HG02970 (cell line): ENCODE results near the gene DNER.
"Not testable (repeated sequence)": the region's sequence is repeated elsewhere in the genome, so short reads cannot be mapped to it uniquely, and the experiment has no call there.

Source experiments
- ATAC-seq: cut with Tn5 transposase; IDR thresholded peaks from one replicate; pipeline ENCODE4 v1.9.1; 2021; ENCODE audit warnings: mild to moderate bottlenecking, moderate library complexity, moderate number of reproducible peaks; ENCODE audit not compliant: unreplicated experiment, low FRiP score

The DNER gene

GRCh38 chr2:229350117-229350805, 364.1 kb downstream of the DNER start:
- no peak for ATAC-seq

GRCh38 chr2:229348128-229348527, 366.2 kb downstream of the DNER start:
- no peak for ATAC-seq

- ATAC-seq, result no peak
These were observed 367.4 kb downstream of the DNER start for GRCh38 chr2:229346816-229347540.

- no peak for ATAC-seq
These were observed 369.4 kb downstream of the DNER start for GRCh38 chr2:229344955-229345354.

DNA sequence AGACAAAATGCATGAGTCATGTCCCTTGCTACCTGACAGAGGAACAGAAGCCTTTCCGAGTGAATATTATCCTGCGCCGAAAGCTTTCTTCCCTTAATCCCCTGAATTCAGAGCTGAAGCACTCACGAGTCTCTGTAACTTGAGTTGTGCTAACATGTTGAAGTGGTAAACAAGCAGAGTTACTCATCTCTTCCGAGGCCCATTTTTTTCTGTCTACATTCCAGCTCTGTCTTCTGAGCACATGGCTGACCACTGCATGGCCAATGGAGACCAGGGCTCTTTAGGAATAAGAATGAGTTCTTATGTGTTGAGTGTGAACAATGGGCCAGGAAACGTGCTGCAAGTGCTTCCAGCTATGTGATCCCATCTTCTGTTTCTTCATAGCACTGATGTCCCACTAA, 370.2 kb downstream of the DNER start:
- ATAC-seq, result no peak

- ATAC-seq, result no peak
These were observed 370.7 kb downstream of the DNER start for GRCh38 chr2:229343661-229344060.

GRCh38 chr2:229342376-229342775, 372.0 kb downstream of the DNER start:
- no peak for ATAC-seq

DNA sequence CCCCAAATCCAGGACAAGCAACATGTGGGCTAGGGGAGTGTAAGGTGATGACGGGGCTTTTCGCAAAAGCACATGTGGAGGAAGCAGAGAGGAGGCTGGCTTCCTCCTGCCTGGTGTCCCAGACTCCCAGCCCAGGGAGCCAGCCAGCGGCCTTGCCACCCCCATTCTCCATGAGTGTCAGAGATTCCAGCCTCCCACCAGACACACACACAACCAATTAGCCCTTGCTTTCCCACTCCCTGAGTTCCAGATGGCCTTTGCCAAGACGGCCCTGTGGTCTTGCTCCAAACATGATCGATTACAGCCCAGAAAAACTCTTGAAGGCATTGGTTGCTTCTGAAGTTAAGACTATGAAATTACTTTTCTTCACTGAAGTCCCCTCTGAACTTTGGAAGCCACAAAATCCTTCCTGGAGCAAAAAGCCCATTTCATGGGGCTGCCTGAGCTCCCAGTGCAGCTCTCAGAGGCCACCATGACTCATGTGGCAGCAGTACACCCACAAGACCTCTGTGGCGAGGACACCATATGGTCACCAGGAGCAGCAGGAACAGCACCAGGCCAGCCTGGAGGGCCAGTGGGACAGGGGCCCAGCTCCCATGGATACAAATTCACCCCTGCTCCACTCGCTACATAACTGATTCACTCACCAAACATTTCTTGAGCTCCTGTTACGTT, 374.1 kb downstream of the DNER start:
- ATAC-seq, result no peak

DNA sequence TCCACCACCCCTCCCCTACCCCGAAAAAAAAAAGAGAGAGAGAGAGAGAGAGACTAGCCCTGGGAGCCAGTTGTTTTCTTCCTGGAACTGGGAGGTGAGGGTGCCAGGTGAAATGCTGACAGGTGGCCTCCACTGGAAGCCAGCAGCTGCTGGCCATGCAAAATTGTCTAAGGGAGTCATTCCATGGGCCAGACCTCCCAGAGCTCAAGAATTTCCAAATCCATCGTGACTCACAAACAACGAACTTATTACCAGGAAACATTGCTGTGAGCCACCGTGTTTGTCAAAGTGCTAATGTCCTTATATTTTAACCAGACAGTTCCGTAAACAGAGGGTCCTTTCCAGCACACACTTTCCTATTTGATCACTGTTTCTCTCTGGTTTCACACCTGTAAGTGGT, 374.7 kb downstream of the DNER start:
- no peak for ATAC-seq

GRCh38 chr2:229339171-229339570, 375.2 kb downstream of the DNER start:
- not testable (repeated sequence) for ATAC-seq

GRCh38 chr2:229335877-229336346, 378.4 kb downstream of the DNER start:
- ATAC-seq, result no peak

GRCh38 chr2:229335330-229335729, 379.0 kb downstream of the DNER start:
- no peak for ATAC-seq

DNA sequence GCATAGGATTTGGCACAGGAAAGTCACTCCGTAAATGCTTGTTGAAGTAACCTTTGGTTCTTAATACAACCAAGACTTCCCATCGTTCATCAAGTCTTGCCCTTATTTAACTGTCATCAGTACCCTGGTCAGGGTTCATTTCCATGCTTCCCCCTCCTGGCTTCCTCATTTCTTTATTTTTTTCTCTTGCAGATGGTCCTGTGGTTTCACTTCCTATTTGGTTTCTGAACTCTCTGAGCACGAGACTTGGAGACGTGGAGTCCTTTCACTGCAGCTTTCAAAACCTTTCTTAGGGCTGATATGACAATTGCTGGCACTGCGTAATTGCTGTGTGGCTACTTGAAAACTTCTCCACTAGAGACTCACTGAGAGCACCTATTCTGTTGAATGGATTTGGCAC, 383.4 kb downstream of the DNER start:
- no peak for ATAC-seq

DNA sequence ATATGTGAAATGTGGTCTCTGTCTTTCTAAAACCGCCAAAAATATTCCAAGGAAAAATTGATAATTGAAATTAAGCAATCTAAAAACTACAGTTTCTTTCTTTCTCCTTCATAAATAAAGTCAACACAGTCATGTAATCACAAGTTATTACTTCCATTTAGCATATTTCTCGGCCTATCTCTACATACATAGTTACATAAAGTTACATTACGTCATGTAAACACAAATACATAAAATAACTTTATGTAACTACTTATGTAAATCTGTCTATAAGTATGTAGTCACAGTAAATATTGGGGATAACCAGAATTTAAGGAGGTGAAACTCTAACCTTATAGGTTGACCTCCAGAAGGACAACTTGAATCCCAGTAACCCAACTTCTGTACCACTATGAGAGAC, 394.8 kb downstream of the DNER start:
- no peak for ATAC-seq

GRCh38 chr2:229314117-229314516, 400.2 kb downstream of the DNER start:
- ATAC-seq, result no peak

DNA sequence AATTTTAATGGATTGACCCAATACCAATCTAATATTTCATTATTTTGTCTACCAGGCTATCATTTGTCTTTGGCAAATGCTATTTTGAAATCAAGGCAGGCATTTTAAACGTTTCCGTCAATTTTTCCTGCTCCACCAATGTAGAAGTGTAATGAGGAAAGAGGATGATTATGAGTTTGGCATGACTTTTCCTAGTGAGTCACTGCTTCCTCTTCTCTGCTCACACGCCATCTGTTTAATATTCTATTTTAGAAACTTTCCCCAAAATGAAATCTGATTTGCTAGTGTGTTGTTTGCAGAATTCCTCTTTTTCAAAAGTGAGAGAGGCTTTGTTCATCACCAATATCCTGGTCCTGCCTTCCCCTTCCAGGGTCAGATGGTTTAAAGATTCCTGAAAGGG, 400.8 kb downstream of the DNER start:
- no peak for ATAC-seq
